HG02852 (cell line): ENCODE results near the gene CDY1.
"Not testable (repeated sequence)": the region's sequence is repeated elsewhere in the genome, so short reads cannot be mapped to it uniquely, and the experiment has no call there.

Experiments used
- ATAC-seq: cut with Tn5 transposase; IDR thresholded peaks from one replicate; pipeline ENCODE4 v1.9.1; 2021; ENCODE audit warnings: mild to moderate bottlenecking, moderate library complexity; ENCODE audit not compliant: unreplicated experiment

Gene CDY1, protein sequence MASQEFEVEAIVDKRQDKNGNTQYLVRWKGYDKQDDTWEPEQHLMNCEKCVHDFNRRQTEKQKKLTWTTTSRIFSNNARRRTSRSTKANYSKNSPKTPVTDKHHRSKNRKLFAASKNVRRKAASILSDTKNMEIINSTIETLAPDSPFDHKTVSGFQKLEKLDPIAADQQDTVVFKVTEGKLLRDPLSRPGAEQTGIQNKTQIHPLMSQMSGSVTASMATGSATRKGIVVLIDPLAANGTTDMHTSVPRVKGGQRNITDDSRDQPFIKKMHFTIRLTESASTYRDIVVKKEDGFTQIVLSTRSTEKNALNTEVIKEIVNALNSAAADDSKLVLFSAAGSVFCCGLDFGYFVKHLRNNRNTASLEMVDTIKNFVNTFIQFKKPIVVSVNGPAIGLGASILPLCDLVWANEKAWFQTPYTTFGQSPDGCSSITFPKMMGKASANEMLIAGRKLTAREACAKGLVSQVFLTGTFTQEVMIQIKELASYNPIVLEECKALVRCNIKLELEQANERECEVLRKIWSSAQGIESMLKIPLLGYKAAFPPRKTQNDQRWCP

DNA sequence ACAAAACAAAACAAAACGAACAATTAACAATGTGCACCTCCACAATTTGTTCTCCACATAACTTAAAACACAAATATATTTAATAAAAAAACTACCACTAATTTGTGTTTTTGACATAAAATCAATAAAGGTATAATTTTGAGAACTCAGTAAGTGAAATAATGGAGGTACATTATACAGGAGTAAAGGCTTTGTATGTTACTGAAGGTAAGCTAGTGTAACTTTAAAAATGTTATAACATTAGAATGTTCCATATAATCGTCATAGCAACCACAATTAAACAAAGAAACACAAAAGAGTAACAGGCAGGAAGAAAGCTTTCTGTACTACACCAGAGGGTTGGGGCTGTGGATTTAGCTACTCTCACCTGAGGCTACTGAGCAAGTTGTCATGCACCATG, at the start of gene CDY1:
Gene CDY1, plus strand, starts transcription at position 301 of the 400 bp plus-strand sequence. CDS start 326 bp downstream, outside the sequence.
- ATAC-seq = not testable (repeated sequence)

DNA sequence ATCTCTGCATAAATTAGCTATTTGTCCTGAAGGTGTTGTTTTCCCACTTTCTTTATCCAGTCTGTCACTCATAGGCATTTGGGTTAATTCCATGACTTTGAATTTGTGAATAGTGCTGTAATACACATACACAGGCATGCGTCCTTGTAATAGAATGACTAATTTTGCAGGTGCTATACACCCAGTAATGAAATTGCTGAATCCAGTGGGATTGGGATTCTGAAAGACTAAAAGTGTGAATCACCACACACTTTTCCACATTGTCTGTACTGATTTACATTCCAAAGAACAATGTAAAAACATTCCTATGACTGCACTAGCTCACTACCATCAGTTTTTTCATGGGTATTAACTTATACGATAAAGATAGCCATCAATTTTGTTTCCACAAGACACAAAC, 28.6 kb upstream of the CDY1 start:
- ATAC-seq = not testable (repeated sequence)

DNA sequence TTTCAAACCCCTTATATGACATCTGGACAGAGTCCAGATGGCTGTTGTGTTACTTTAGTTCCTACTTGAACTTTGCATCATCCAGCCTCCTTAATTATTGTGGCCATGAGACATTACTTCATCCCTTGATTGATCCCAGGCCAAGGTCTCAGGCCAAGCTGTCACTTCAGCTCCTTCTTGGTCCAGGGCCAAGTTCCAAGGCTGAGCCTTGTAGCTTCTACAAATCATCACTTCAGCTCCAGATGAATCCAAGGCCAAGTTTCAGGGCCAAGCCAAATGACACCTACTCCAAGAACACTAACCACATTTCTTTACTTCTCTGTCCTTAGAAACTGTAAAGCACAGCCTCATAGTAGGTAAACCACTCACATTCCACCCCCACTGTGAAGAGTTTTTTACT, 1.7 kb upstream of the CDY1 start:
- ATAC-seq = not testable (repeated sequence)

DNA sequence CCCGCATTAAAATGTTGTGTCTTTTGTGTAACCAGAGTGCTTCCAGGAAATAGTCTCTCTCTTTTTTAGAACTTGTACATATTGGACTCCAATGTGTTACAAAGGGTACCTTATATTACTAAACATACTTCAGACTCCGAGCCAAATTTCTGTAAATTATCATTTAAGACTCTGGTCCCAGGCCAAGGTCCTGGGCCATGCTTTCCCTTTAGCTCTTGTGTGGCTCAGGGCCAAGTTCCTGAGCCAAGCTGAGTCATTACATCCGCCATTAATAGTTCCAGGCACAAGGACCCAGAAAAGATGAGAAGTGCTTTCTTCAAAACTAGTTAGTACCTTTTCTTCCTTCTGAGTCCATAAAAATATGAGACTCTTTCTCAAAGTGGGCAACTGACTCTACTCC, 4.6 kb downstream of the CDY1 start:
- ATAC-seq = not testable (repeated sequence)

DNA sequence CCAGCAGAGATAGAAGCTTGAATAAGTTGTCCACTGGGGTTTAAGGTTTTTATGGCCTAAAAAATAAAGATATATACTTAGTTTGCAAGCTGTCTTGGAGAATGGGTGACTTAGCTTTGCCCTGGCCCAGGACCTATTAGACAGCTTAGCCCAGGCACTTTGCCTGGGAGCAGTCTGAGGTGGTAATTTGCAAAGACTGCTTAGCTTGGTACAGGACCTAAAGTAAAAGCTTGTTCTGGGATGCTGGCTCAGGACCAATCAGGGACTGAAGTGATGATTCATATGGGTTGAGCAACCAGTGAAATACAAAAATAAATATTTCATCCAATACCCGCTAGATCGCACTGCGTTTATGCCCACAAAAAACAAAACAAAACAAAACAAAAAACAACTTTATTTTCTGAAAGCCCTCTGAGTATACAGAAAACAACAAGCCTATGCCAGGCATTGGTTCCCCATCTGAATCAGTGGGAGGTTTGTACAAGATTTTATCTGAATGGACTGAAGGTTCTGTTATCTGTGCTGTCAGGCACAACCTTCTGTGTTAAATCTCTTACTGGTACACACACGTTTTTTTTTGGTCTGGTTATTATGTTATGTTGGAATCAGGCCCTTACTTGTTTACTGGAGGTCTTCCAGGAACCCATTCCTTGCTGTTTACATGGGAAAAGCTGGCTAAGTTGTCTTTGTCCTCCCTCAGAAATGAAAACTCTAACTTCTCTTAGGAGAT, 8.6 kb downstream of the CDY1 start:
- not testable (repeated sequence) for ATAC-seq

DNA sequence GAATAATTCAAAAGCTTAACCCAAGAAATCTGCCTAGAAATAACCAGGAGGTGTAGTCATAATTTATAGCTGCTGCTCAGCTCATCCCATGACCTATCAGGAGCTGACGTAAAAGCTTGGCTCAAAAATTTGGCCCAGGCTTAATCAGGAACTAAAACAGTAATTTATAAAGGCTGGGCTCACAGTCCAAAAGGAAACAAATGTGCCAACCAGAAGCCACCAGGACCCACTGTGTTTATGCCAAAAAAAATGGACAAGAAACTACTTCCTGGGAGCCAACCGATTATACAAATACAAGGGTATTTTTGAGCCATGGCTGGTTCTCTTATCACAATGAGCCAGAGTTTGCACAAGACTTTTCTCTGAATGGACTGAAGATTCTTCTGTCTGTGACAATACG, 17.9 kb downstream of the CDY1 start:
- ATAC-seq = not testable (repeated sequence)

DNA sequence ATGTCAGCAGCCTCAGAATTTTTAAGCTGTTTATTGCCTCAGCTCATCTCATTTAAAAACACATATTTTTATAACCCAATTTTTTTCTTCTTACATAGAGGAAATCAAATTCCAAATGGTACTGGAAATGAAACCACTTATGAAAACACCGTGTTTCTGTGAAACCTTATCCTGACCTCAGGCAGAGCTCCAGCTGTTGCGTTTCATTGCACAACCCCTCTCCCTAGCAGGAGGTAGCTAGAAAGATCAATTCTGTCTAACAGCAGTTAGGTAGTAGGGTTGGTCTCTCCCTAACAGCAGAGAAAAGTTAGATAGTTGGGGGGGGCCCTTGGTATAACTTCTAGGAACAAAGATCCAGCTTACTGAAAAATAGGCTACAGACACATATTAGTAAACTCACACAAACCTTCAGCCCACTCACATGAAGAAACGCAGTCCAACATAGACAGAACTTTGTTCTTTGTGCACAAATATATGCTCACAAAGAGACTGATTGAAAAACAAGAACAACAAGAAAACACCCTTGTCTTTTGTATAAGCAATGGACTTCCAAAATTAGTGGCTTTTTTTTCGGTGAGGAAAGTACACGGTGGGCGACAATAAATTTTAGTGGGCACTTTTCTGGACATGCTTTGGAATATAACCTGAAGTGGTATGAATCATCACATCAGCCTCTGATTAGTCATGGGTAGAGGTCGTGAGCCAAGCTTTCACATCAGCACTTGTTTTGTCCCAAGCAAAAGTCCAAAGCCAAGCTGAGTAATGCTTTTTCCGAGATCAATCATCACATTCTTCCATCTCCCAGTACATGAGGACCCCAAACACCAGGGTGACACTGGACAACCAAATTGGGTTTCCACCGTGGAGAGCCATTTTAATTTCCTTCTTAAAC, 21.4 kb downstream of the CDY1 start:
- not testable (repeated sequence) for ATAC-seq
